HG02938 (cell line): ENCODE results near the gene TPRN.
A peak's percentile ranks its signal among the peaks of the same experiment; 100 is the strongest.

Experiments
- ATAC-seq: cut with Tn5 transposase; IDR thresholded peaks from one replicate; pipeline ENCODE4 v1.9.1; 2021; ENCODE audit warnings: mild to moderate bottlenecking, moderate library complexity; ENCODE audit not compliant: unreplicated experiment

Gene TPRN

GRCh38 chr9:137191245-137191644, 9.3 kb downstream of the TPRN start:
- ATAC-seq, result no peak

- no peak for ATAC-seq
Measured at GRCh38 chr9:137190315-137190856, 10.2 kb downstream of the TPRN start.

- ATAC-seq, result no peak
Measured at GRCh38 chr9:137189297-137190295, 10.9 kb downstream of the TPRN start.

GRCh38 chr9:137188490-137189296, 11.8 kb downstream of the TPRN start, which contains the start of the genes ANAPC2 and SSNA1:
Gene ANAPC2, minus strand, starts transcription at chr9:137188560. Its CDS starts 28 bp downstream, at chr9:137188532.
Gene SSNA1, plus strand, starts transcription at chr9:137188676. Its CDS starts 51 bp downstream, at chr9:137188727.
- peak; percentile 78 for ATAC-seq

GRCh38 chr9:137188086-137188489, 12.5 kb downstream of the TPRN start:
- ATAC-seq, result peak; percentile 20

- ATAC-seq, result no peak
Measured at GRCh38 chr9:137187386-137187785, 13.2 kb downstream of the TPRN start.

GRCh38 chr9:137186385-137186784, 14.2 kb downstream of the TPRN start:
- no peak for ATAC-seq

- no peak for ATAC-seq
Measured at GRCh38 chr9:137185921-137186320, 14.6 kb downstream of the TPRN start.

GRCh38 chr9:137184881-137185660, 15.5 kb downstream of the TPRN start:
- ATAC-seq, result no peak

GRCh38 chr9:137183980-137184595, 16.5 kb downstream of the TPRN start:
- ATAC-seq, result no peak

- ATAC-seq, result no peak
Measured at GRCh38 chr9:137182836-137183235, 17.7 kb downstream of the TPRN start.

- no peak for ATAC-seq
Measured at GRCh38 chr9:137181680-137182079, 18.9 kb downstream of the TPRN start.

GRCh38 chr9:137180491-137180890, 20.1 kb downstream of the TPRN start:
- no peak for ATAC-seq

GRCh38 chr9:137179761-137180160, 20.8 kb downstream of the TPRN start:
- no peak for ATAC-seq

- no peak for ATAC-seq
Measured at GRCh38 chr9:137178939-137179630, 21.5 kb downstream of the TPRN start.

- no peak for ATAC-seq
Measured at GRCh38 chr9:137178201-137178938, 22.2 kb downstream of the TPRN start.

GRCh38 chr9:137176302-137177182, 24.0 kb downstream of the TPRN start:
- ATAC-seq, result no peak
